PC-9 (cell line): Measurements from ENCODE around the gene CCL25. TPM values are rescaled to one million over a fixed set of nuclear protein-coding genes. Genes with fewer than 3 reads are reported as not detected.

Experiments used
- BruUV-seq: library from RNA; stranded (reverse); fragments of 400-500 nt; replicated peaks from 2 replicates; lab custom pipeline; 2021; lab: Mats Ljungman, UMichigan
- CTCF ChIA-PET: fragments of 300-600 bp; sonication (Branson Sonifier 250); formaldehyde crosslinking; loops from one replicate; lab custom pipeline; 2022; ENCODE audit warnings: antibody characterized with exemption; lab: Charles Lee
- POLR2A ChIA-PET: fragments of 300-600 bp; sonication (Branson Sonifier 250); formaldehyde crosslinking; loops from one replicate; lab custom pipeline; 2022; ENCODE audit warnings: antibody characterized with exemption; ENCODE audit not compliant: unreplicated experiment; lab: Charles Lee
- DNase-seq, 2 experiments: peaks; one replicate each; pipeline versions ENCODE4 v3.0.0 to v3.0.0-alpha.2; 2015 to 2022; ENCODE audit warnings: mixed read lengths in 1 of 2
- H2AFZ ChIP-seq: fragments of 200-600 bp; sonication (generic); 2 replicates; pipeline ENCODE4 v1.8.1; 2017; ENCODE audit warnings: antibody characterized with exemption
- H3F3A ChIP-seq: fragments of 200-600 bp; sonication (generic); 2 replicates; pipeline ENCODE4 v1.8.1; 2017; ENCODE audit warnings: antibody characterized with exemption, mild to moderate bottlenecking, low read depth; ENCODE audit not compliant: insufficient read depth
- H3K27ac ChIP-seq: fragments of 200-600 bp; sonication (generic); 2 replicates; pipeline ENCODE4 v1.6.1; 2016; ENCODE audit warnings: mixed run types
- H3K27me3 ChIP-seq: fragments of 200-600 bp; sonication (generic); 2 replicates; pipeline ENCODE4 v1.6.1; 2016; ENCODE audit warnings: low read depth, mixed run types; ENCODE audit not compliant: insufficient read depth
- H3K36me3 ChIP-seq: fragments of 200-600 bp; sonication (generic); 2 replicates; pipeline ENCODE4 v1.6.1; 2016; ENCODE audit warnings: low read depth, mixed run types
- H3K4me1 ChIP-seq: fragments of 200-600 bp; sonication (generic); replicated peaks from 2 replicates; pipeline ENCODE4 v1.6.1; 2016; ENCODE audit warnings: mixed run types; ENCODE audit not compliant: insufficient read depth
- H3K4me2 ChIP-seq: fragments of 200-600 bp; sonication (generic); 2 replicates; pipeline ENCODE4 v1.6.1; 2017; ENCODE audit warnings: mixed run types
- H3K4me3 ChIP-seq: fragments of 200-600 bp; sonication (generic); 2 replicates; pipeline ENCODE4 v1.6.1; 2016; ENCODE audit warnings: mixed run types
- H3K79me2 ChIP-seq: fragments of 200-600 bp; sonication (generic); 2 replicates; pipeline ENCODE4 v1.6.1; 2017; ENCODE audit warnings: low read depth, mixed run types
- H3K9me2 ChIP-seq: fragments of 200-600 bp; sonication (generic); 2 replicates; pipeline ENCODE4 v1.8.1; 2017; ENCODE audit warnings: mild to moderate bottlenecking; ENCODE audit not compliant: insufficient read depth
- H3K9me3 ChIP-seq: fragments of 200-600 bp; sonication (generic); 2 replicates; pipeline ENCODE4 v1.8.1; 2016; ENCODE audit warnings: low read depth; ENCODE audit not compliant: insufficient read depth
- H4K20me1 ChIP-seq: fragments of 200-600 bp; sonication (generic); 2 replicates; pipeline ENCODE4 v1.8.1; 2017; ENCODE audit not compliant: insufficient read depth
- EZH2 ChIP-seq: fragments of 200-600 bp; sonication (generic); IDR thresholded peaks from 2 replicates; pipeline ENCODE4 v1.8.0; 2017; ENCODE audit warnings: antibody characterized with exemption, low read depth
- intact Hi-C: fragments of 100-400 bp; cut with micrococcal nuclease; formaldehyde crosslinking; loops from one replicate; pipeline ENCODE4 v1.10.0; 2022; ENCODE audit not compliant: unreplicated experiment
- total RNA-seq: library from RNA; stranded (reverse); gene quantifications from 2 replicates; pipeline ENCODE4 v1.2.3, GENCODE V29; 2021
- TF ChIP-seq, protein P1 (sequence below): fragments of 200-600 bp; sonication (generic); conservative IDR thresholded peaks from 2 replicates; pipeline ENCODE4 v1.6.1; 2017; ENCODE audit warnings: mixed run types, antibody characterized with exemption, mild to moderate bottlenecking, moderate library complexity

CCL25 gene
- total RNA-seq, 1 experiment from 2014 or later, result not detected

DNA sequence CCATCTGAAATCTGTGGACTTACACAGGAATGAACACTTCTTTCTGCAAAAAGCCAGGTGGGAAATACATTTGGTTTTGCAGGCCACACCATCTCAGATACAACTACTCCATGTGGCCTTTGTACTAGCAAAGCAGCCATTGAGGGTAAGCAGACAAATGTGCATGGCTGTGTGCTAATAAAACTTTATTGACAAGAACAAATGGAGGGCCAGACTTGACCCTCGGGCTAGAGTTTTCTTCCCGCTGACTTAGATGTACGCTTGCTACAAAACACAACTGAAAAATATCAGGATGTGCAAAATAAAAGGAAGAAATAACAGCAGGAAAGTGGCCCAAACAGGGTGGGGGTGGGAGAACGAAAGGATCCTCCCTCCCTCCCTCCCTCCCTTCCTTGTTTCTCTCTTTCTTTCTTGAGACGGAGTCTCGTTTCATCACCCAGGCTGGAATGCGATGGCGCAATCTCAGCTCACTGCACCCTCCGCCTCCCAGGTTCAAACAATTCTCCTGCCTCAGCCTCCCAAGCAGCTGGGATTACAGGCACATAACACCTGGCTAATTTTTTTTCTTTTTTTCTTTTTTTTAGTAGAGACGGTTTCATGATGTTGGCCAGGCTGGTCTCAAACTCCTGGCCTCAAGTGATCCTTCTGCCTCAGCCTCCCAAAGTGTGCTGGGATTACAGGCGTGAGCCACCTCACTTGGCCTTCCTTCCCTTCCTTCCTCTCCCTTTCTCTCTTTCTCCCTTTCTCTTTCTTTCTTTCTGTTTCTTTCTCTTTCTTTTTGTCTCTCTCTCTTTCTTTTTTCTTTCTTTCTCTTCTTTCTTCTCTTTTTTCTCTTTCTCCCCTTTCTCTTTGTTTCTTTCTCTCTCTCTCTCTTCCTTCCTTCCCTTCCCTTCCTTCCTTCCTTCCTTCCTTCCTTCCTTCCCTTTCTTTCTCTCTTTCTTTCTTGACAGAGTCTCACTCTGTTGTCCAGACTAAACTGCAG, 29.3 kb downstream of the CCL25 start:
- Histone ChIP-seq H3K79me2 (no peaks in the 10 kb centered on the region), H4K20me1 (no peaks in the 10 kb centered on the region), H3F3A (no peaks in the 10 kb centered on the region; the same call in 1 of the 2 replicates), H3K9me2 (no peaks in the 10 kb centered on the region), H2AFZ (no peak overlapping the region), H3K9me3 (no peaks in the 10 kb centered on the region), H3K27ac (no peak overlapping the region), H3K27me3 (peaks cover 5% of the 10 kb centered on the region; the same call in 1 of the 2 replicates), H3K4me1 (peaks cover 10% of the 10 kb centered on the region; the same call in 1 of the 2 replicates), H3K36me3 (no peaks in the 10 kb centered on the region), H3K4me2 (no peak overlapping the region), H3K4me3 (no peak overlapping the region)
- ChIA-PET CTCF (no interaction called here), POLR2A (interaction anchor here (0.6 kb wide), 1 partner anchor 36 kb away, joined by 7 read pairs; no protein-coding TSS in a partner anchor)
- TF ChIP-seq, protein P1, sequence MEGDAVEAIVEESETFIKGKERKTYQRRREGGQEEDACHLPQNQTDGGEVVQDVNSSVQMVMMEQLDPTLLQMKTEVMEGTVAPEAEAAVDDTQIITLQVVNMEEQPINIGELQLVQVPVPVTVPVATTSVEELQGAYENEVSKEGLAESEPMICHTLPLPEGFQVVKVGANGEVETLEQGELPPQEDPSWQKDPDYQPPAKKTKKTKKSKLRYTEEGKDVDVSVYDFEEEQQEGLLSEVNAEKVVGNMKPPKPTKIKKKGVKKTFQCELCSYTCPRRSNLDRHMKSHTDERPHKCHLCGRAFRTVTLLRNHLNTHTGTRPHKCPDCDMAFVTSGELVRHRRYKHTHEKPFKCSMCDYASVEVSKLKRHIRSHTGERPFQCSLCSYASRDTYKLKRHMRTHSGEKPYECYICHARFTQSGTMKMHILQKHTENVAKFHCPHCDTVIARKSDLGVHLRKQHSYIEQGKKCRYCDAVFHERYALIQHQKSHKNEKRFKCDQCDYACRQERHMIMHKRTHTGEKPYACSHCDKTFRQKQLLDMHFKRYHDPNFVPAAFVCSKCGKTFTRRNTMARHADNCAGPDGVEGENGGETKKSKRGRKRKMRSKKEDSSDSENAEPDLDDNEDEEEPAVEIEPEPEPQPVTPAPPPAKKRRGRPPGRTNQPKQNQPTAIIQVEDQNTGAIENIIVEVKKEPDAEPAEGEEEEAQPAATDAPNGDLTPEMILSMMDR, result no peak
- no peak for TF ChIP-seq EZH2
- peak in 1 of 2 experiments; percentile 24 for DNase-seq
- intact Hi-C loops, result no loop called here
- BruUV-seq, result no TSS peak

DNA sequence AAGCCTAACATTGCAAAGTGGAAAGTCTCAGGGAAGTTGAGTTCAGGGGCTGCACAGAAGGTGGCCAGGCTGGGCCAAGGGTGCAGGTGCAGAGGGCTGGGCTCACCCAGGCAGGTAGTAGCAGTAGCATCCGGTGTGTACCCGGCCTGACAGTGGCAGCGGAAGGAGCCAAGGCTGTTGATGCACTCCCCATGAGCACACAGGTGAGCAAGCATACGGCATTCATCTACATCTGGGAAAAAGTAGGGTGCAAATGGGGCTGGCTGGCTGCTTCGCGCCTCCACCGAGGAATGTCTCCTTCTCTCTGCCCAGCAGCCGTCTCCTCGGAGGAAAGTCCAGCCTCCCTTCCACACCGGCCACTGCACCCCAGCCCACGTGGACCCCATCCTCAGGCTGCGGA, 30.6 kb downstream of the CCL25 start:
- Histone ChIP-seq H3K4me1 (peaks cover 10% of the 10 kb centered on the region; the same call in 1 of the 2 replicates), H3K9me2 (no peaks in the 10 kb centered on the region), H2AFZ (no peak overlapping the region), H4K20me1 (no peaks in the 10 kb centered on the region), H3K36me3 (no peaks in the 10 kb centered on the region), H3K27me3 (peaks cover 9% of the 10 kb centered on the region; the same call in 1 of the 2 replicates), H3K4me3 (no peak overlapping the region), H3F3A (no peaks in the 10 kb centered on the region; the same call in 1 of the 2 replicates), H3K27ac (no peak overlapping the region), H3K4me2 (no peak overlapping the region), H3K79me2 (no peaks in the 10 kb centered on the region), H3K9me3 (no peaks in the 10 kb centered on the region)
- intact Hi-C loops, result no loop called here
- BruUV-seq, result no TSS peak
- no peak for DNase-seq
- POLR2A ChIA-PET, result no interaction called here
- CTCF ChIA-PET, result no interaction called here
- TF ChIP-seq, protein P1, result no peak
- TF ChIP-seq EZH2, result no peak

DNA sequence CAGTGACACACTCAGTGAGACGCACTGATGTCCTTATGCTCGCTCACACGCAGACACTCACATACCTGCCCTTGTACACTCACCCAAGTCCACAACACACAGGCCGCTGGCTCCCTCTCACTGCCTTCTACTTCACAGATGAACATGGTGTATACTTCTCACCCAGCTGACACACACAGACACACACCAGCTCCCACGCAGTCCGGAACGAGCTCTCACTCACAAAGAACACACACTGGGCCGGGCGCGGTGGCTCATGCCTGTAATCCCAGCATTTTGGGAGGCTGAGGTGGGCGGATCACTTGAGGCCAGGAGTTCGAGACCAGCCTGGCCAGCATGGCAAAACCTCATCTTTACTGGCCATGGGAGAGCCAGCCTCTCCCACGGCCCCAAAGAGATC, 31.6 kb downstream of the CCL25 start:
- no peak for TF ChIP-seq EZH2
- TF ChIP-seq, protein P1, result no peak
- CTCF ChIA-PET, result no interaction called here

More for the DNA sequence above, 31.6 kb downstream of the CCL25 start:
- H3K4me1 ChIP-seq, result peaks cover 10% of the 10 kb centered on the region; the same call in 1 of the 2 replicates
- intact Hi-C loops, result no loop called here
- H3K36me3 ChIP-seq, result no peaks in the 10 kb centered on the region
- no peaks in the 10 kb centered on the region; the same call in 1 of the 2 replicates for H3F3A ChIP-seq
- POLR2A ChIA-PET, result no interaction called here
- no peaks in the 10 kb centered on the region for H3K79me2 ChIP-seq
- no peaks in the 10 kb centered on the region for H3K9me3 ChIP-seq
- peaks cover 17% of the 10 kb centered on the region; the same call in 1 of the 2 replicates for H3K27me3 ChIP-seq
- H3K4me2 ChIP-seq, result no peak overlapping the region
- no peak overlapping the region for H2AFZ ChIP-seq
- no peak overlapping the region for H3K27ac ChIP-seq
- no peak for DNase-seq
- BruUV-seq, result no TSS peak
- H3K4me3 ChIP-seq, result no peak overlapping the region
- no peaks in the 10 kb centered on the region for H4K20me1 ChIP-seq
- H3K9me2 ChIP-seq, result no peaks in the 10 kb centered on the region
